ENCODE measurements around the gene TCEAL9.

The TCEAL9 gene

GRCh38 chrX:103396660-103397059 is 40.4 kb downstream of the TCEAL9 start:
- TF ChIP-seq CTCF (IDR thresholded peaks at IDR 0.05; ENCODE audit: extremely low read depth, insufficient read depth, missing control alignments), result no peak
- DNase-seq (ENCODE audit: low spot score), result no peak
- in situ Hi-C loops (cut with MboI; ENCODE audit: low pct_unique_long_range_greater_than_20kb, low sequenced_read_pairs, unreplicated experiment), result no loop called here

- no peak for DNase-seq (ENCODE audit: low spot score)
- in situ Hi-C loops (cut with MboI; ENCODE audit: low pct_unique_long_range_greater_than_20kb, low sequenced_read_pairs, unreplicated experiment), result no loop called here
- no peak for TF ChIP-seq CTCF (IDR thresholded peaks at IDR 0.05; ENCODE audit: extremely low read depth, insufficient read depth, missing control alignments)
Measured at GRCh38 chrX:103397707-103398106, 41.4 kb downstream of the TCEAL9 start.

- TF ChIP-seq CTCF (IDR thresholded peaks at IDR 0.05; ENCODE audit: extremely low read depth, insufficient read depth, missing control alignments), result no peak
- no peak for DNase-seq (ENCODE audit: low spot score)
- in situ Hi-C loops (cut with MboI; ENCODE audit: low pct_unique_long_range_greater_than_20kb, low sequenced_read_pairs, unreplicated experiment), result no loop called here
Measured at GRCh38 chrX:103398421-103398864, 42.1 kb downstream of the TCEAL9 start.

- no peak for DNase-seq (ENCODE audit: low spot score)
- no peak for TF ChIP-seq CTCF (IDR thresholded peaks at IDR 0.05; ENCODE audit: extremely low read depth, insufficient read depth, missing control alignments)
- in situ Hi-C loops (cut with MboI; ENCODE audit: low pct_unique_long_range_greater_than_20kb, low sequenced_read_pairs, unreplicated experiment), result no loop called here
Measured at GRCh38 chrX:103399744-103400143, 43.4 kb downstream of the TCEAL9 start.

- no peak for DNase-seq (ENCODE audit: low spot score)
- TF ChIP-seq CTCF (IDR thresholded peaks at IDR 0.05; ENCODE audit: extremely low read depth, insufficient read depth, missing control alignments), result no peak
- in situ Hi-C loops (cut with MboI; ENCODE audit: low pct_unique_long_range_greater_than_20kb, low sequenced_read_pairs, unreplicated experiment), result no loop called here
Measured at GRCh38 chrX:103400931-103401330, 44.6 kb downstream of the TCEAL9 start.

GRCh38 chrX:103404231-103405008 is 48.1 kb downstream of the TCEAL9 start:
- DNase-seq (ENCODE audit: low spot score), result peak; percentile 53
- in situ Hi-C loops (cut with MboI; ENCODE audit: low pct_unique_long_range_greater_than_20kb, low sequenced_read_pairs, unreplicated experiment), result no loop called here
- TF ChIP-seq CTCF (IDR thresholded peaks at IDR 0.05; ENCODE audit: extremely low read depth, insufficient read depth, missing control alignments), result no peak

Measured in GM13977 (cell line).